Measurements from ENCODE around the gene ZNF391.

Gene ZNF391

DNA sequence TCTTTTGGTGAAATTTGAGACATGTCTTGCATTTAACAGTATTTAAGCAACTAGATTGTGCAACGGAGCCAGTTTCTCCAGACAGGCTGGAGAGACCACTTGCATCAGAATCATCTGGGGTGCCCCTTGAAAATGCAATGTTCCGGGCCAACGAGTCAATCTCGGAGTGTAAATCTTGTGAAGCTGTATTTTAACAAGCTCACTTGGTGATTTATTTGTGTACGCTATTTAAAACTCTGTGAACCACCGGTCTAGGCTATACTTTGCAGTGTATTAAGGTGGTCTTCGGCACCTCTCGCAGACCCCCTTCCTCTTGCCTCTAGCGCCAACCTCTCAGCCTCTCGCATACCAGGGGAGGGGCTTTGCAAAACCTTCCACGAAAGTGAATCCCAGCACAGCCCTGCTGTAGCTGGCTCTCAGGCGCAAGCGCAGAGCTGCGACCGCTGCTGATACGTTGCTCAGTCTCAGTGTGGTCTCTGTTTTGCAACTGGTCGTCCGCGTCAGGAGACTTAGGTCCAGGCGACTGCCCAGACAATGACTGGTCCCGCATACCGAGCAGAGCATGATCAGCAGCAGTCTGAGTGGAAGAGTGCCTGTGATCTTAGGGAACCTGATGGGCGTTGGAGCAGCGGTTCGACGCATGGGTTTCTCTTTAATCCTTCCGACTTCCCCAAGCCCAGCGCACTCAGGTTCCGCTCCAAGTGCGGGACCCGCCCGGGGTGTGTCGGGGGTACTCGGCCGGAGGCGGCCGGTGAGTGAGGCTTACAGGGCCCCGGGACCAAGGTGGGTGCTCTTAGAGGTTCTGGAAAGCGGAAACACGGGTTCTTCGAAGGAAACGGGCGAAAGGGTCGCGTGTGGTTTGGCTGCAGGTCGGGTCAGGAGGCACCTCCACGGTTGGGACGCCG lies at the start of gene ZNF391:
ZNF391 (plus strand) TSS at position 467 of the 905 bp plus-strand sequence. CDS start 11,612 bp downstream, outside the sequence.
- TF ChIP-seq, protein P1, sequence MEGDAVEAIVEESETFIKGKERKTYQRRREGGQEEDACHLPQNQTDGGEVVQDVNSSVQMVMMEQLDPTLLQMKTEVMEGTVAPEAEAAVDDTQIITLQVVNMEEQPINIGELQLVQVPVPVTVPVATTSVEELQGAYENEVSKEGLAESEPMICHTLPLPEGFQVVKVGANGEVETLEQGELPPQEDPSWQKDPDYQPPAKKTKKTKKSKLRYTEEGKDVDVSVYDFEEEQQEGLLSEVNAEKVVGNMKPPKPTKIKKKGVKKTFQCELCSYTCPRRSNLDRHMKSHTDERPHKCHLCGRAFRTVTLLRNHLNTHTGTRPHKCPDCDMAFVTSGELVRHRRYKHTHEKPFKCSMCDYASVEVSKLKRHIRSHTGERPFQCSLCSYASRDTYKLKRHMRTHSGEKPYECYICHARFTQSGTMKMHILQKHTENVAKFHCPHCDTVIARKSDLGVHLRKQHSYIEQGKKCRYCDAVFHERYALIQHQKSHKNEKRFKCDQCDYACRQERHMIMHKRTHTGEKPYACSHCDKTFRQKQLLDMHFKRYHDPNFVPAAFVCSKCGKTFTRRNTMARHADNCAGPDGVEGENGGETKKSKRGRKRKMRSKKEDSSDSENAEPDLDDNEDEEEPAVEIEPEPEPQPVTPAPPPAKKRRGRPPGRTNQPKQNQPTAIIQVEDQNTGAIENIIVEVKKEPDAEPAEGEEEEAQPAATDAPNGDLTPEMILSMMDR (IDR thresholded peaks at IDR 0.05; ENCODE audit: low read depth, low read length): no peak
- peak within 1 kb of the TSS; percentile 63 for H3K4me3 ChIP-seq (ENCODE audit: low read depth, low read length)

- TF ChIP-seq, protein P1 (IDR thresholded peaks at IDR 0.05; ENCODE audit: low read depth, low read length): no peak
- H3K4me3 ChIP-seq (ENCODE audit: low read depth, low read length): no peak overlapping the region
Measured at GRCh38 chr6:27352850-27353249, 35.7 kb upstream of the ZNF391 start.

GRCh38 chr6:27358786-27359185 lies 29.8 kb upstream of the ZNF391 start:
- TF ChIP-seq, protein P1 (IDR thresholded peaks at IDR 0.05; ENCODE audit: low read depth, low read length): no peak
- H3K4me3 ChIP-seq (ENCODE audit: low read depth, low read length): no peak overlapping the region

GRCh38 chr6:27359231-27359630 lies 29.3 kb upstream of the ZNF391 start:
- TF ChIP-seq, protein P1 (IDR thresholded peaks at IDR 0.05; ENCODE audit: low read depth, low read length): no peak
- H3K4me3 ChIP-seq (ENCODE audit: low read depth, low read length): no peak overlapping the region

GRCh38 chr6:27368202-27368601 lies 20.4 kb upstream of the ZNF391 start:
- no peak overlapping the region for H3K4me3 ChIP-seq (ENCODE audit: low read depth, low read length)
- TF ChIP-seq, protein P1 (IDR thresholded peaks at IDR 0.05; ENCODE audit: low read depth, low read length): no peak

- no peak overlapping the region for H3K4me3 ChIP-seq (ENCODE audit: low read depth, low read length)
- TF ChIP-seq, protein P1 (IDR thresholded peaks at IDR 0.05; ENCODE audit: low read depth, low read length): no peak
Measured at GRCh38 chr6:27370391-27370790, 18.2 kb upstream of the ZNF391 start.
